Neural cell (in vitro differentiated cells): ENCODE measurements around the gene ATP2B2. TPM values are rescaled to one million over a fixed set of nuclear protein-coding genes. Genes with fewer than 3 reads are reported as not detected.

Source experiments
- H2AFZ ChIP-seq: fragments of 200-600, 300-800 bp; sonication (generic), shearing (Covaris generic); 2 replicates; pipeline ENCODE4 v1.6.0; 2014; ENCODE audit warnings: low read depth, mild to moderate bottlenecking, antibody characterized with exemption, low read length, moderate library complexity
- H3F3A ChIP-seq: fragments of 200-600 bp; shearing (Covaris generic); 2 replicates; pipeline ENCODE4 v1.6.1; 2016; ENCODE audit warnings: mild to moderate bottlenecking, moderate library complexity, mixed read lengths, antibody characterized with exemption, low read length; ENCODE audit not compliant: insufficient read depth, poor library complexity, severe bottlenecking
- H3K27ac ChIP-seq: fragments of 200-600, 300-800 bp; sonication (generic), shearing (Covaris generic); 2 replicates; pipeline ENCODE4 v1.5.1; 2014; ENCODE audit warnings: mild to moderate bottlenecking, low read length, moderate library complexity
- H3K27me3 ChIP-seq: fragments of 300-800, 200-600 bp; sonication (generic), shearing (Covaris generic); 2 replicates; pipeline ENCODE4 v1.6.0; 2014; ENCODE audit warnings: mild to moderate bottlenecking, low read depth, low read length, moderate library complexity; ENCODE audit not compliant: insufficient read depth
- H3K36me3 ChIP-seq: fragments of 300-800, 200-600 bp; sonication (generic), shearing (Covaris generic); 2 replicates; pipeline ENCODE4 v1.5.1; 2014; ENCODE audit warnings: mild to moderate bottlenecking, antibody characterized with exemption, low read length, moderate library complexity; ENCODE audit not compliant: insufficient read depth
- H3K4me2 ChIP-seq: fragments of 300-800, 200-600 bp; sonication (generic), shearing (Covaris generic); 2 replicates; pipeline ENCODE4 v1.6.0; 2014; ENCODE audit warnings: mild to moderate bottlenecking, low read length
- H3K4me3 ChIP-seq: fragments of 300-800, 200-600 bp; sonication (generic), shearing (Covaris generic); 2 replicates; pipeline ENCODE4 v1.5.1; 2014; ENCODE audit warnings: mild to moderate bottlenecking, low read length, moderate library complexity
- H3K79me2 ChIP-seq: fragments of 200-600 bp; shearing (Covaris generic); replicated peaks from 2 replicates; pipeline ENCODE4 v1.6.0; 2014; ENCODE audit warnings: mild to moderate bottlenecking, low read length, moderate library complexity; ENCODE audit not compliant: insufficient read depth
- H3K9ac ChIP-seq: fragments of 300-800, 200-600 bp; sonication (generic), shearing (Covaris generic); 2 replicates; pipeline ENCODE4 v1.6.1; 2016; ENCODE audit warnings: mild to moderate bottlenecking, low read length, mixed read lengths
- H3K9me2 ChIP-seq: fragments of 200-600 bp; shearing (Covaris generic); 2 replicates; pipeline ENCODE4 v1.6.1; 2016; ENCODE audit warnings: mild to moderate bottlenecking, low read length, mixed read lengths; ENCODE audit not compliant: insufficient read depth
- H3K9me3 ChIP-seq: fragments of 200-600, 300-800 bp; sonication (generic), shearing (Covaris generic); 2 replicates; pipeline ENCODE4 v1.6.1; 2016; ENCODE audit warnings: mild to moderate bottlenecking, mixed run types, low read length, moderate library complexity, mixed read lengths
- H4K20me1 ChIP-seq: fragments of 200-600 bp; shearing (Covaris generic); 2 replicates; pipeline ENCODE4 v1.6.1; 2016; ENCODE audit warnings: mild to moderate bottlenecking, mixed run types; ENCODE audit not compliant: insufficient read depth
- EP300 ChIP-seq: fragments of 450-650 bp; conservative IDR thresholded peaks from 2 replicates; pipeline ENCODE4 v1.6.1; 2014; ENCODE audit warnings: antibody characterized with exemption, mild to moderate bottlenecking, moderate library complexity; ENCODE audit not compliant: poor library complexity, severe bottlenecking
- EZH2 ChIP-seq: fragments of 200-600, 300-800 bp; shearing (Covaris generic), sonication (generic); IDR thresholded peaks from 2 replicates; pipeline ENCODE4 v1.6.1; 2014; ENCODE audit warnings: antibody characterized with exemption, low read length, borderline replicate concordance, mild to moderate bottlenecking; ENCODE audit not compliant: insufficient read depth, poor library complexity, severe bottlenecking
- MXI1 ChIP-seq: fragments of 450-650 bp; conservative IDR thresholded peaks from 2 replicates; pipeline ENCODE4 v1.6.1; 2014; ENCODE audit warnings: antibody characterized with exemption, mild to moderate bottlenecking; ENCODE audit not compliant: poor library complexity, severe bottlenecking
- POLR2AphosphoS5 ChIP-seq: IDR thresholded peaks from 2 replicates; pipeline ENCODE4 v1.6.1; 2012
- RAD21 ChIP-seq: fragments of 450-650 bp; conservative IDR thresholded peaks from 2 replicates; pipeline ENCODE4 v1.6.1; 2014; ENCODE audit warnings: antibody characterized with exemption, mild to moderate bottlenecking, moderate library complexity
- REST ChIP-seq: IDR thresholded peaks from 2 replicates; pipeline ENCODE4 v1.6.1; 2012; ENCODE audit warnings: borderline replicate concordance
- SMC3 ChIP-seq: fragments of 450-650 bp; conservative IDR thresholded peaks from 2 replicates; pipeline ENCODE4 v1.6.1; 2014; ENCODE audit warnings: antibody characterized with exemption, mild to moderate bottlenecking, moderate library complexity; ENCODE audit not compliant: poor library complexity
- TAF1 ChIP-seq: IDR thresholded peaks from 2 replicates; pipeline ENCODE4 v1.6.1; 2012; ENCODE audit warnings: low read depth
- polyA plus RNA-seq: library from polyadenylated mRNA; depleted of rRNA; stranded (reverse); fragments of >200 nt; gene quantifications from 2 replicates; pipeline ENCODE4 v1.2.3, GENCODE V29; 2014
- TF ChIP-seq, protein P1 (sequence below): fragments of 450-650 bp; IDR thresholded peaks from 2 replicates; pipeline ENCODE4 v1.5.1; 2014; ENCODE audit warnings: antibody characterized with exemption, mild to moderate bottlenecking, moderate library complexity; ENCODE audit not compliant: poor library complexity, severe bottlenecking

Gene ATP2B2
- polyA plus RNA-seq, 1 donor from 2014 or later = 8.3 TPM

DNA sequence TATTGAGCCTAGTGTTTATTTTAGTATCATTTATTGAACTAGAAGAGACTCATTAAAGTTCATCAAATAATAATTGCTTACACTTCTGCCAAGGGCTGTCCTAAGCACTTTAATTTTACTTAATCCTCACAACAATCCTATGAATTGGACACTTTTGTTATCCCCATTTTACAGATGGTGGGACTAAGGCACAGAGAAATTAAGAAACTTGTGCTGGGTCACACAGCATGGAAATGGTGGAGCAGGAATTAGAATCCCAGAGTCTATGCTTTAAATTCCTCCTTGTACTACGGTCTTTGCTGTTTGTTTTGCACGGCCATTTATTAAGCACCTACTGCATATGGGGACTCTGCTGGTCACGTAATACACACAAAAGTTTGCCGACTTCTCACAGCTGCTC is 7.9 kb downstream of the ATP2B2 start:
- Histone ChIP-seq H3K79me2 (no peaks in the 10 kb centered on the region), H3K9ac (no peak overlapping the region), H3K9me3 (no peaks in the 10 kb centered on the region), H2AFZ (no peak overlapping the region), H3K4me3 (no peak overlapping the region), H3K9me2 (no peaks in the 10 kb centered on the region), H3K27me3 (no peaks in the 10 kb centered on the region), H3K27ac (no peak overlapping the region), H4K20me1 (no peaks in the 10 kb centered on the region), H3K36me3 (no peaks in the 10 kb centered on the region), H3K4me2 (no peak overlapping the region), H3F3A (no peaks in the 10 kb centered on the region)
- TF ChIP-seq SMC3 (no peak), TAF1 (no peak), POLR2AphosphoS5 (no peak), RAD21 (no peak), MXI1 (no peak), EP300 (no peak), REST (no peak), EZH2 (no peak)
- TF ChIP-seq, protein P1, sequence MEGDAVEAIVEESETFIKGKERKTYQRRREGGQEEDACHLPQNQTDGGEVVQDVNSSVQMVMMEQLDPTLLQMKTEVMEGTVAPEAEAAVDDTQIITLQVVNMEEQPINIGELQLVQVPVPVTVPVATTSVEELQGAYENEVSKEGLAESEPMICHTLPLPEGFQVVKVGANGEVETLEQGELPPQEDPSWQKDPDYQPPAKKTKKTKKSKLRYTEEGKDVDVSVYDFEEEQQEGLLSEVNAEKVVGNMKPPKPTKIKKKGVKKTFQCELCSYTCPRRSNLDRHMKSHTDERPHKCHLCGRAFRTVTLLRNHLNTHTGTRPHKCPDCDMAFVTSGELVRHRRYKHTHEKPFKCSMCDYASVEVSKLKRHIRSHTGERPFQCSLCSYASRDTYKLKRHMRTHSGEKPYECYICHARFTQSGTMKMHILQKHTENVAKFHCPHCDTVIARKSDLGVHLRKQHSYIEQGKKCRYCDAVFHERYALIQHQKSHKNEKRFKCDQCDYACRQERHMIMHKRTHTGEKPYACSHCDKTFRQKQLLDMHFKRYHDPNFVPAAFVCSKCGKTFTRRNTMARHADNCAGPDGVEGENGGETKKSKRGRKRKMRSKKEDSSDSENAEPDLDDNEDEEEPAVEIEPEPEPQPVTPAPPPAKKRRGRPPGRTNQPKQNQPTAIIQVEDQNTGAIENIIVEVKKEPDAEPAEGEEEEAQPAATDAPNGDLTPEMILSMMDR = no peak

- Histone ChIP-seq H3K9ac (no peak overlapping the region), H3K27ac (no peak overlapping the region), H3F3A (no peaks in the 10 kb centered on the region), H2AFZ (no peak overlapping the region), H3K79me2 (no peaks in the 10 kb centered on the region), H4K20me1 (no peaks in the 10 kb centered on the region), H3K36me3 (no peaks in the 10 kb centered on the region), H3K4me3 (no peak overlapping the region), H3K9me3 (no peaks in the 10 kb centered on the region), H3K9me2 (no peaks in the 10 kb centered on the region), H3K27me3 (no peaks in the 10 kb centered on the region), H3K4me2 (no peak overlapping the region)
- TF ChIP-seq REST (no peak), POLR2AphosphoS5 (no peak), SMC3 (no peak), MXI1 (no peak), TAF1 (no peak)
These were observed 9.1 kb downstream of the ATP2B2 start for GRCh38 chr3:10496121-10496863.
